ENCODE data around the gene GSTT2B. TPM values are rescaled to one million over a fixed set of nuclear protein-coding genes. Genes with fewer than 3 reads are reported as not detected.
"Not testable (repeated sequence)": the region's sequence is repeated elsewhere in the genome, so short reads cannot be mapped to it uniquely, and the experiment has no call there.

GSTT2B gene
- total RNA-seq, 1 experiment from 2014 or later, result 6.3 TPM

- DNase-seq (ENCODE audit: low read depth), result not testable (repeated sequence)
Observed at GRCh38 chr22:23986538-23987178, 25.7 kb upstream of the GSTT2B start.

- not testable (repeated sequence) for DNase-seq (ENCODE audit: low read depth)
Observed at GRCh38 chr22:23986089-23986488, 25.1 kb upstream of the GSTT2B start.

- no peak for DNase-seq (ENCODE audit: low read depth)
Observed at GRCh38 chr22:23984430-23984829, 23.4 kb upstream of the GSTT2B start.

GRCh38 chr22:23980567-23980966 is 19.6 kb upstream of the GSTT2B start:
- DNase-seq (ENCODE audit: low read depth), result not testable (repeated sequence)

GRCh38 chr22:23979557-23980240 is 18.7 kb upstream of the GSTT2B start, which contains the start of gene GSTT2:
GSTT2 (plus strand) TSS chr22:23980134.
- DNase-seq (ENCODE audit: low read depth), result not testable (repeated sequence)

GRCh38 chr22:23977304-23977703 is 16.3 kb upstream of the GSTT2B start:
- not testable (repeated sequence) for DNase-seq (ENCODE audit: low read depth)

GRCh38 chr22:23974836-23975352 is 13.9 kb upstream of the GSTT2B start:
- DNase-seq (ENCODE audit: low read depth), result not testable (repeated sequence)

GRCh38 chr22:23974345-23974744 is 13.3 kb upstream of the GSTT2B start, which contains the start of gene DDT:
DDT (minus strand) TSS chr22:23974441; CDS start chr22:23974414, 27 bp downstream.
- DNase-seq (ENCODE audit: low read depth), result not testable (repeated sequence)

GRCh38 chr22:23971927-23972326 is 10.9 kb upstream of the GSTT2B start:
- not testable (repeated sequence) for DNase-seq (ENCODE audit: low read depth)

GRCh38 chr22:23970816-23971486 is 10.0 kb upstream of the GSTT2B start:
- no peak for DNase-seq (ENCODE audit: low read depth)

- DNase-seq (ENCODE audit: low read depth), result no peak
Observed at GRCh38 chr22:23970201-23970641, 9.2 kb upstream of the GSTT2B start.

- no peak for DNase-seq (ENCODE audit: low read depth)
Observed at GRCh38 chr22:23969071-23969470, 8.1 kb upstream of the GSTT2B start.

- not testable (repeated sequence) for DNase-seq (ENCODE audit: low read depth)
Observed at GRCh38 chr22:23966568-23966967, 5.6 kb upstream of the GSTT2B start, which contains the start of gene DDTL. DDTL (plus strand) TSS chr22:23966888; CDS start chr22:23966915, 27 bp downstream.

- DNase-seq (ENCODE audit: low read depth), result not testable (repeated sequence)
Observed at GRCh38 chr22:23966094-23966493, 5.1 kb upstream of the GSTT2B start.

- DNase-seq (ENCODE audit: low read depth), result peak; percentile 49
Observed at GRCh38 chr22:23956301-23956900, 4.6 kb downstream of the GSTT2B start.

GRCh38 chr22:23955886-23956285 is 5.1 kb downstream of the GSTT2B start:
- not testable (repeated sequence) for DNase-seq (ENCODE audit: low read depth)

- not testable (repeated sequence) for DNase-seq (ENCODE audit: low read depth)
Observed at GRCh38 chr22:23954991-23955305, 6.0 kb downstream of the GSTT2B start.

- DNase-seq (ENCODE audit: low read depth), result not testable (repeated sequence)
Observed at GRCh38 chr22:23954193-23954990, 6.6 kb downstream of the GSTT2B start.

- DNase-seq (ENCODE audit: low read depth), result not testable (repeated sequence)
Observed at GRCh38 chr22:23953485-23953884, 7.5 kb downstream of the GSTT2B start.

GRCh38 chr22:23952794-23953405 is 8.1 kb downstream of the GSTT2B start:
- DNase-seq (ENCODE audit: low read depth), result not testable (repeated sequence)
